Smooth muscle cell (in vitro differentiated cells): ENCODE data around the gene DDX51. TPM values are rescaled to one million over a fixed set of nuclear protein-coding genes. Genes with fewer than 3 reads are reported as not detected.
A peak's percentile ranks its signal among the peaks of the same experiment; 100 is the strongest.

Experiments used
- DNase-seq: peaks from one replicate; lab custom pipeline; 2025; ENCODE audit not compliant: unreplicated experiment; lab: John Stamatoyannopoulos, UW
- H2AFZ ChIP-seq: fragments of 200-600 bp; sonication (generic); 2 replicates; pipeline ENCODE4 v1.6.0; 2016; ENCODE audit warnings: antibody characterized with exemption, low read depth, mild to moderate bottlenecking
- H3F3A ChIP-seq: fragments of 200-600 bp; sonication (generic); 2 replicates; pipeline ENCODE4 v1.6.0; 2017; ENCODE audit warnings: antibody characterized with exemption, low read depth
- H3K27ac ChIP-seq: fragments of 200-600 bp; sonication (generic); 2 replicates; pipeline ENCODE4 v1.5.1; 2016; ENCODE audit warnings: low read depth, mild to moderate bottlenecking
- H3K27me3 ChIP-seq: fragments of 200-600 bp; sonication (generic); 2 replicates; pipeline ENCODE4 v1.6.1; 2016; ENCODE audit warnings: low read depth, mild to moderate bottlenecking
- H3K36me3 ChIP-seq: fragments of 200-600 bp; sonication (generic); 2 replicates; pipeline ENCODE4 v1.5.1; 2016; ENCODE audit warnings: low read depth
- H3K4me1 ChIP-seq: fragments of 200-600 bp; sonication (generic); 2 replicates; pipeline ENCODE4 v1.5.1; 2016; ENCODE audit warnings: low read depth
- H3K4me2 ChIP-seq: fragments of 200-600 bp; sonication (generic); 2 replicates; pipeline ENCODE4 v1.6.0; 2016; ENCODE audit warnings: mild to moderate bottlenecking
- H3K4me3 ChIP-seq: fragments of 200-600 bp; sonication (generic); 2 replicates; pipeline ENCODE4 v1.5.1; 2016; ENCODE audit warnings: mild to moderate bottlenecking
- H3K79me2 ChIP-seq: fragments of 200-600 bp; sonication (generic); 2 replicates; pipeline ENCODE4 v1.6.0; 2016; ENCODE audit warnings: low read depth, mild to moderate bottlenecking
- H3K9ac ChIP-seq: fragments of 200-600 bp; sonication (generic); 2 replicates; pipeline ENCODE4 v1.6.0; 2016; ENCODE audit warnings: low read depth
- H3K9me3 ChIP-seq: fragments of 200-600 bp; sonication (generic); replicated peaks from 2 replicates; pipeline ENCODE4 v1.5.1; 2016; ENCODE audit warnings: low read depth
- H4K20me1 ChIP-seq: fragments of 200-600 bp; sonication (generic); 2 replicates; pipeline ENCODE4 v1.6.0; 2016; ENCODE audit warnings: low read depth
- CTCF ChIP-seq: fragments of 200-600 bp; sonication (generic); IDR thresholded peaks from 2 replicates; pipeline ENCODE4 v1.5.1; 2017; ENCODE audit warnings: borderline replicate concordance, mild to moderate bottlenecking, antibody characterized with exemption; ENCODE audit not compliant: insufficient read depth, poor library complexity, severe bottlenecking
- WGBS: methylation state at CpG from one replicate; pipeline ENCODE4 v1.1.7; 2016; ENCODE audit warnings: low lambda C conversion rate; 5-methylcytosine and 5-hydroxymethylcytosine counted together
- polyA plus RNA-seq: library from polyadenylated mRNA; unstranded; fragments of >200 nt; fragmentation: Nextera tagmentation; extraction: Ambion mirVana; gene quantifications from 2 replicates; pipeline ENCODE4 v1.2.1, GENCODE V29; 2016
- total RNA-seq: library from RNA; depleted of rRNA; stranded (reverse); fragments of >200 nt; gene quantifications from 2 replicates; pipeline ENCODE4 v1.2.3, GENCODE V29; 2014

DDX51 gene
- total and polyA plus RNA-seq, 2 experiments from 2014 or later = 1.6 to 12.5 TPM

GRCh38 chr12:132153501-132154340 is 9.6 kb upstream of the DDX51 start:
- Histone ChIP-seq H3K27me3 (no peaks in the 10 kb centered on the region), H3K27ac (no peak overlapping the region), H3K36me3 (no peaks in the 10 kb centered on the region), H2AFZ (no peak overlapping the region), H3K9ac (no peak overlapping the region), H3K4me1 (no peaks in the 10 kb centered on the region), H3K4me3 (no peak overlapping the region), H3K79me2 (no peaks in the 10 kb centered on the region), H3K9me3 (no peaks in the 10 kb centered on the region), H4K20me1 (peaks cover 5% of the 10 kb centered on the region), H3K4me2 (peak overlapping the region; percentile 63), H3F3A (no peaks in the 10 kb centered on the region)
- WGBS = 37% methylated on average over 29 of the region's 41 CpGs
- TF ChIP-seq CTCF = peak; percentile 93
- peak; percentile 25 for DNase-seq

DNA sequence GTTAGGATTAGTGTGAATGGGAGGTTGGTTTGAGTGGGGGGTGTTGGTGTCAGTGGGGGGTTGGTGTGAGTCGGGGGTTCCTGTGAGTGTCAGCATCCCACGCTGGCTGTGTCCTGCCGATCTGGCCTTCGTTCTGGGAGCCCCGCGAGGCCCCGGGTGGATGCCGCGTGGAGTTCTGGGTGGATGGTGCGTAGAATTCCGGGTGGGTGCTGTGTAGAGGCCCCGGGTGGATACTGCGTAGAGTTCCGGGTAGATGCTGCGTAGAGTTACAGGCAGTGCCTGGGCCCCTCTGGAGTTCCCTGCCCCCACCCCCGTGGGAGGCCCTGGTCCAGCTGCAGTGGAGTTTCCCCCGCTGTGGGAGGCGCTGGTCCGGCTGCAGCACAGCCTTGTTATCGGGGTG is 8.8 kb upstream of the DDX51 start:
- Histone ChIP-seq H3K27me3 (no peaks in the 10 kb centered on the region), H3K4me1 (no peaks in the 10 kb centered on the region), H4K20me1 (peaks cover 5% of the 10 kb centered on the region), H3K9me3 (no peaks in the 10 kb centered on the region), H3K4me3 (no peak overlapping the region), H3K36me3 (no peaks in the 10 kb centered on the region), H3K9ac (no peak overlapping the region), H2AFZ (no peak overlapping the region), H3F3A (no peaks in the 10 kb centered on the region), H3K4me2 (no peak overlapping the region), H3K27ac (no peak overlapping the region), H3K79me2 (no peaks in the 10 kb centered on the region)
- TF ChIP-seq CTCF = no peak
- DNase-seq = no peak
- 97% methylated on average over 14 of the region's 20 CpGs for WGBS

DNA sequence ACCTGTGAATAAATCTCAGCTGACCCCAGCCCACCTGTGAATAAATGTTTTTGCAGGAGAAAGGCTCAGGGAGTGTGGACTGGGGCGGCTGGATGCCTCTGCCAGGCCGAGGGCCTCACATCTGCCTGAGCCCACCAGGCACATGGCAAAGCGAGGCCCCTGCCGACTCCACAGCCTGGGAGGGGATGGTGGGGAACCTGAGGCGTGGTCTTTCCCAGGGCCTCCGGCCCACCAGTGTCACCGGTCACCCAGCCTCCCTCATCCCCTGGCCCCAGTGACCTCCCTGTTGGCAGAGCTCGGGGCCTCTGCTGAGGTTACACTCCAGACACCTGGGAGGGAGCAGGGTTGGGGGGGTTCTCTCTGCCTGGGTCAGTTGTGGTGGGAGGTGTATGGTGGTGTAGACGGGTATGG is 8.3 kb upstream of the DDX51 start:
- H3K79me2 ChIP-seq = no peaks in the 10 kb centered on the region
- no peak overlapping the region for H3K9ac ChIP-seq
- no peak overlapping the region for H2AFZ ChIP-seq
- no peaks in the 10 kb centered on the region for H3K27me3 ChIP-seq
- no peaks in the 10 kb centered on the region for H3F3A ChIP-seq
- H3K4me2 ChIP-seq = no peak overlapping the region
- DNase-seq = no peak
- no peaks in the 10 kb centered on the region for H3K4me1 ChIP-seq
- H3K27ac ChIP-seq = no peak overlapping the region
- 97% methylated on average over 9 of the region's 9 CpGs for WGBS
- no peaks in the 10 kb centered on the region for H3K9me3 ChIP-seq
- TF ChIP-seq CTCF = no peak
- peaks cover 5% of the 10 kb centered on the region for H4K20me1 ChIP-seq
- no peaks in the 10 kb centered on the region for H3K36me3 ChIP-seq
- no peak overlapping the region for H3K4me3 ChIP-seq
